GM12878 (cell line): Measurements from ENCODE around the gene RHCG. TPM values are rescaled to one million over a fixed set of nuclear protein-coding genes. Genes with fewer than 3 reads are reported as not detected.
A peak's percentile ranks its signal among the peaks of the same experiment; 100 is the strongest.

Experiments used
- ATAC-seq: fragments of 200-7000 bp; cut with Tn5 transposase; 3 replicates; pipeline ENCODE4 v1.9.1; 2020; ENCODE audit warnings: mild to moderate bottlenecking, moderate library complexity
- BruUV-seq: library from RNA; stranded (reverse); fragments of 400-500 nt; replicated peaks from 2 replicates; lab custom pipeline; 2021; lab: Mats Ljungman, UMichigan
- CTCF ChIA-PET: fragments of 300-600 bp; sonication (Branson Sonifier 250); formaldehyde crosslinking; extraction: SDS; loops from one replicate; lab custom pipeline; 2021; ENCODE audit warnings: inconsistent platforms; lab: Yijun Ruan, JAX
- POLR2A ChIA-PET: fragments of 350-600 bp; formaldehyde crosslinking; extraction: SDS; loops from one replicate; lab custom pipeline; 2021; ENCODE audit warnings: inconsistent platforms; lab: Charles Lee
- RAD21 ChIA-PET: fragments of 300-600 bp; sonication (Branson Sonifier 250); formaldehyde crosslinking; loops from one replicate; lab custom pipeline; 2023; ENCODE audit warnings: antibody characterized with exemption; ENCODE audit not compliant: unreplicated experiment; lab: Charles Lee
- SMC1A ChIA-PET: fragments of 300-600 bp; sonication (Branson Sonifier 250); formaldehyde crosslinking; loops from one replicate; lab custom pipeline; 2023; ENCODE audit not compliant: unreplicated experiment, uncharacterized antibody; lab: Charles Lee
- DNase-seq: peaks from one replicate; pipeline ENCODE4 v3.0.0-alpha.2; 2011; ENCODE audit warnings: low read depth, low spot score
- FAIRE-seq: peaks from 3 replicates; lab custom pipeline; 2011; peaks lifted over from hg19 to GRCh38; lab: Jason Lieb, UNC
- H2AFZ ChIP-seq: 2 replicates; pipeline ENCODE4 v1.6.0; 2011; ENCODE audit warnings: low read depth, low read length, control low read depth; ENCODE audit not compliant: control insufficient read depth
- H3K27ac ChIP-seq: 2 replicates; pipeline ENCODE4 v1.5.1; 2011; ENCODE audit warnings: control low read depth; ENCODE audit not compliant: control insufficient read depth, insufficient read depth
- H3K27me3 ChIP-seq, 2 experiments: replicated peaks in 1 of 2; 2 replicates each; pipeline versions ENCODE4 v1.6.0 to v1.6.1; 2011; ENCODE audit warnings: low read length in 1 of 2; ENCODE audit not compliant: control insufficient read depth in 2 of 2, insufficient read depth in 2 of 2
- H3K36me3 ChIP-seq, 2 experiments: 2 replicates each; pipeline ENCODE4 v1.5.1; 2011; ENCODE audit warnings: low read length in 1 of 2; ENCODE audit not compliant: control insufficient read depth in 2 of 2, insufficient read depth in 2 of 2
- H3K4me1 ChIP-seq: 2 replicates; pipeline ENCODE4 v1.6.1; 2011; ENCODE audit warnings: mild to moderate bottlenecking, low read length, moderate library complexity, mixed read lengths; ENCODE audit not compliant: control insufficient read depth, insufficient read depth
- H3K4me2 ChIP-seq: 2 replicates; pipeline ENCODE4 v1.6.0; 2011; ENCODE audit warnings: control low read depth; ENCODE audit not compliant: control insufficient read depth, insufficient read depth
- H3K4me3 ChIP-seq: fragments of 200-600 bp; sonication (generic); 2 replicates; pipeline ENCODE4 v1.5.1; 2016
- H3K79me2 ChIP-seq: 2 replicates; pipeline ENCODE4 v1.6.0; 2011; ENCODE audit warnings: low read length; ENCODE audit not compliant: control insufficient read depth, insufficient read depth
- H3K9ac ChIP-seq: 2 replicates; pipeline ENCODE4 v1.8.0; 2011; ENCODE audit warnings: low read length, control low read depth, mixed read lengths; ENCODE audit not compliant: control insufficient read depth, insufficient read depth
- H3K9me3 ChIP-seq: replicated peaks from 3 replicates; pipeline ENCODE4 v1.5.1; 2011; ENCODE audit warnings: mild to moderate bottlenecking, low read length; ENCODE audit not compliant: control insufficient read depth, insufficient read depth
- H4K20me1 ChIP-seq: 2 replicates; pipeline ENCODE4 v1.6.0; 2011; ENCODE audit not compliant: control insufficient read depth, insufficient read depth
- BCL11A ChIP-seq: IDR thresholded peaks from 2 replicates; pipeline ENCODE4 v1.6.1; 2011; ENCODE audit warnings: low read depth, low read length
- CBFB ChIP-seq: IDR thresholded peaks from 2 replicates; pipeline ENCODE4 v1.6.1; 2016; ENCODE audit warnings: antibody characterized with exemption, low read depth
- CHD4 ChIP-seq: fragments of 200-600 bp; sonication (generic); IDR thresholded peaks from 2 replicates; pipeline ENCODE4 v1.6.1; 2016; ENCODE audit warnings: mild to moderate bottlenecking
- IRF3 ChIP-seq: fragments of 450-650 bp; IDR thresholded peaks from 2 replicates; pipeline ENCODE4 v1.6.1; 2014; ENCODE audit warnings: mild to moderate bottlenecking
- IRF5 ChIP-seq: fragments of 450-650 bp; IDR thresholded peaks from 2 replicates; pipeline ENCODE4 v1.6.1; 2017; ENCODE audit warnings: borderline replicate concordance
- NFIC ChIP-seq: IDR thresholded peaks from 2 replicates; pipeline ENCODE4 v1.6.1; 2012; ENCODE audit warnings: low read depth, mild to moderate bottlenecking, inconsistent platforms, low read length, moderate library complexity
- NR2C1 ChIP-seq: fragments of 450-650 bp; IDR thresholded peaks from 2 replicates; pipeline ENCODE4 v1.6.1; 2017; ENCODE audit warnings: antibody characterized with exemption, mild to moderate bottlenecking, moderate library complexity
- PML ChIP-seq: IDR thresholded peaks from 2 replicates; pipeline ENCODE4 v1.6.1; 2012; ENCODE audit warnings: low read length, inconsistent platforms
- RAD51 ChIP-seq: fragments of 450-650 bp; IDR thresholded peaks from 2 replicates; pipeline ENCODE4 v1.6.1; 2016; ENCODE audit warnings: moderate library complexity, mild to moderate bottlenecking, inconsistent platforms
- RELA ChIP-seq: fragments of 450-650 bp; IDR thresholded peaks from 2 replicates; pipeline ENCODE4 v1.8.0; 2014; ENCODE audit warnings: borderline replicate concordance; ENCODE audit not compliant: partially characterized antibody
- REST ChIP-seq: IDR thresholded peaks from 2 replicates; pipeline ENCODE4 v1.6.1; 2012; ENCODE audit warnings: mild to moderate bottlenecking, low read depth, low read length
- SMAD1 ChIP-seq: fragments of 450-650 bp; IDR thresholded peaks from 2 replicates; pipeline ENCODE4 v1.6.1; 2018; ENCODE audit warnings: mild to moderate bottlenecking, low read depth; ENCODE audit not compliant: partially characterized antibody
- SMAD5 ChIP-seq: IDR thresholded peaks from 2 replicates; pipeline ENCODE4 v1.6.1; 2016; ENCODE audit warnings: antibody characterized with exemption, low read depth
- SREBF1 ChIP-seq: IDR thresholded peaks from 2 replicates; pipeline ENCODE4 v1.6.1; 2012; ENCODE audit warnings: mild to moderate bottlenecking, low read length
- TCF7 ChIP-seq: IDR thresholded peaks from 2 replicates; pipeline ENCODE4 v1.6.1; 2014; ENCODE audit warnings: antibody characterized with exemption, borderline replicate concordance
- YY1 ChIP-seq: IDR thresholded peaks from 2 replicates; pipeline ENCODE4 v1.6.1; 2011; ENCODE audit warnings: low read depth, mild to moderate bottlenecking, low read length
- ZNF592 ChIP-seq: fragments of 450-650 bp; IDR thresholded peaks from 2 replicates; pipeline ENCODE4 v1.6.1; 2017; ENCODE audit warnings: mild to moderate bottlenecking, moderate library complexity
- WGBS: methylation state at CpG from one replicate; pipeline ENCODE4 v1.1.6; 2016; ENCODE audit warnings: low lambda C conversion rate; ENCODE audit not compliant: insufficient replicate concordance, insufficient coverage; ENCODE audit errors: missing lambda C conversion rate; 5-methylcytosine and 5-hydroxymethylcytosine counted together
- in situ Hi-C: fragments of 300-500 bp; cut with MboI; formaldehyde crosslinking; loops from 9 replicates; pipeline ENCODE4 v1.14.3; 2018; ENCODE audit warnings: mixed read lengths
- intact Hi-C: fragments of 100-400 bp; cut with micrococcal nuclease; formaldehyde crosslinking; loops from one replicate; pipeline ENCODE4 v1.14.2; 2022; ENCODE audit not compliant: unreplicated experiment
- polyA plus RNA-seq, 11 experiments: library from polyadenylated mRNA; depleted of rRNA in 4 of 11; unstranded in 6 of 11; stranded (reverse) in 5 of 11; fragments of >200 nt; fragmentation: Nextera tagmentation in 4 of 11; fragmentation: Illumina TruSeq in 1 of 11; extraction: Ambion mirVana in 4 of 11; extraction: Trizol in 1 of 11; gene quantifications; 1 replicate in 1 of 11; 2 replicates in 10 of 11; pipeline versions ENCODE4 v1.2.1 to v1.2.3, GENCODE V29; 2011 to 2016; ENCODE audit warnings: inconsistent platforms in 2 of 11, missing spikeins in 2 of 11, low read depth in 1 of 11
- total RNA-seq, 4 experiments: library from RNA; depleted of rRNA in 3 of 4; stranded (reverse); fragments of >200 nt in 3 of 4; fragmentation: Illumina TruSeq in 1 of 4; extraction: Trizol in 1 of 4; gene quantifications; 2 replicates each; pipeline versions ENCODE4 v1.2.1 to v1.2.3, GENCODE V29; 2013 to 2021

Gene RHCG
- total and polyA plus RNA-seq, 10 of the 15 experiments (the other 5 are each of a cell fraction or from before 2014, with no cell fraction given): 0.05 to 0.11 TPM; not detected in 8

GRCh38 chr15:89523101-89523500 is 26.7 kb upstream of the RHCG start:
- H3K27ac ChIP-seq: no peak overlapping the region
- H3K4me2 ChIP-seq: no peak overlapping the region
- H3K4me1 ChIP-seq: no peaks in the 10 kb centered on the region; the same call in none of the 2 replicates
- no peaks in the 10 kb centered on the region; the same call in 2 of the 3 replicates for H3K9me3 ChIP-seq
- intact Hi-C loops: no loop called here
- TF ChIP-seq REST (no peak), SREBF1 (no peak), IRF3 (no peak), NR2C1 (no peak), YY1 (no peak), CHD4 (no peak), BCL11A (no peak), RAD51 (no peak), SMAD1 (no peak), NFIC (no peak), TCF7 (no peak), RELA (no peak), CBFB (no peak), ZNF592 (no peak), SMAD5 (no peak), IRF5 (no peak), PML (no peak)
- TF ChIP-seq, all 136 proteins: peak for 0
- FAIRE-seq: no peak
- no peaks in the 10 kb centered on the region for H4K20me1 ChIP-seq
- in situ Hi-C loops: no loop called here
- ATAC-seq: peak; percentile 21
- 9% methylated on average over 2 of the region's 2 CpGs for WGBS
- no peaks in the 10 kb centered on the region for H3K79me2 ChIP-seq
- no peak overlapping the region for H2AFZ ChIP-seq
- POLR2A ChIA-PET: no interaction called here
- no TSS peak for BruUV-seq
- no peaks in the 10 kb centered on the region for H3K27me3 ChIP-seq
- RAD21 ChIA-PET: no interaction called here
- H3K4me3 ChIP-seq: no peak overlapping the region
- no peaks in the 10 kb centered on the region for H3K36me3 ChIP-seq
- CTCF ChIA-PET: interaction anchor here (0.5 kb wide), 1 partner anchor 22 kb away, joined by 4 read pairs; no protein-coding TSS in a partner anchor
- no peak overlapping the region for H3K9ac ChIP-seq
- SMC1A ChIA-PET: no interaction called here
- DNase-seq: no peak
